GM12891 (cell line): ENCODE data around the gene PSPN.

Experiments
- POLR2A ChIP-seq: IDR thresholded peaks from 2 replicates; pipeline ENCODE4 v1.6.1; 2011; ENCODE audit warnings: low read depth, low read length, control low read depth
- SPI1 ChIP-seq: IDR thresholded peaks from 2 replicates; pipeline ENCODE4 v1.6.1; 2011; ENCODE audit warnings: low read depth, low read length, control low read depth
- TAF1 ChIP-seq: IDR thresholded peaks from 2 replicates; pipeline ENCODE4 v1.6.1; 2011; ENCODE audit warnings: low read depth, low read length, control low read depth

DNA sequence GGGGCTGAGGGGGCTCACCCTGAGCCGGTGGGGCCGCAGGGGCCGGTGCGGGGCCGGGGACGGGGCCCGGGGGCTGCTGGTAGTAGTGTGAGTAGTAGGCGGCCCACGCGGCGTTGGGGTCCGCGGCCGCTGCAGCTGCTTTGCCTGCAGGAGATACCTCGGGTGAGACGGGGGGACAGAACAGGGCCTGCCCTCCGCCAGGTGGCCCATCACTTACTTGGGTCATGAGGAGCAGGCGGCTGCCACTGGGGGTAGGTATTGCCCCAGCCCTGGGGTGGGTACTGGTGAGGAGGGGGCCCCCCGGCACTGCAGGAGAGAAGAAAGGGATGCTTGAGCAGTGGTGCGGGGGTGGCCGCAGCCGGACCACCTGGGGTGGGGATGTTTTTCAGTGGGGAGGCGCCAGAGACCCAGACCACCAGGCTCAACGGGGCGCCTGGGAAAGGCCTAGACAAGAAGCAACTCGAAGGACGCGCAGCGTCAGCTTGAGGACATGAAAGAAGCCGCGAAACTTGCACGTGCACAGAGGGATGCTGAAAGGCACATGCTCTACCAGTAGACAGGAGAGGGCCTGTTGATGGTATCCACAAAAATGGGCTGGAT, 40.0 kb upstream of the PSPN start:
- TF ChIP-seq SPI1 (no peak), POLR2A (no peak), TAF1 (no peak)
